T-cell (primary cell): ENCODE measurements around the gene RFLNA. TPM values are rescaled to one million over a fixed set of nuclear protein-coding genes. Genes with fewer than 3 reads are reported as not detected.
"Not testable (repeated sequence)": the region's sequence is repeated elsewhere in the genome, so short reads cannot be mapped to it uniquely, and the experiment has no call there.

Source experiments
- ATAC-seq, 4 experiments: fragments of 200-7000 bp in 3 of 4; fragments of 150-1000 bp in 1 of 4; cut with Tn5 transposase; replicated peaks in 1 of 4; 1 replicate in 3 of 4; 2 replicates in 1 of 4; pipeline ENCODE4 v1.10.0; 2021; ENCODE audit warnings: moderate library complexity in 3 of 4, mild to moderate bottlenecking in 2 of 4, moderate number of reproducible peaks in 1 of 4
- CTCF ChIA-PET, 2 donors: fragments of 300-600 bp; sonication (Branson Sonifier 250); formaldehyde crosslinking; loops; one replicate each; lab custom pipeline; 2022; ENCODE audit warnings: antibody characterized with exemption in 2 of 2; lab: Charles Lee
- POLR2A ChIA-PET, 2 donors: fragments of 300-600 bp; sonication (Branson Sonifier 250); formaldehyde crosslinking; loops; one replicate each; lab custom pipeline; 2022; ENCODE audit warnings: antibody characterized with exemption in 2 of 2; lab: Charles Lee
- DNase-seq, 35 experiments: peaks; one replicate each; pipeline versions ENCODE4 v3.0.0 to v3.0.0-alpha.2; 2013 to 2023
- H3K27ac ChIP-seq: one replicate; pipeline ENCODE4 v1.5.1; 2013; ENCODE audit warnings: low read length
- H3K27me3 ChIP-seq, 2 experiments: replicated peaks in 1 of 2; 1 replicate in 1 of 2; 2 replicates in 1 of 2; pipeline versions ENCODE4 v1.6.1 to v1.7.0; 2013; ENCODE audit warnings: low read length in 1 of 2, mixed read lengths in 1 of 2; ENCODE audit not compliant: control insufficient read depth in 2 of 2, insufficient read depth in 2 of 2; ENCODE audit errors: extremely low read depth in 1 of 2
- H3K36me3 ChIP-seq, 2 donors: 1 replicate in 1 of 2; 2 replicates in 1 of 2; pipeline versions ENCODE4 v1.6.1 to v1.7.0; 2013; ENCODE audit warnings: low read length in 1 of 2; ENCODE audit not compliant: control insufficient read depth in 2 of 2, insufficient read depth in 1 of 2; ENCODE audit errors: extremely low read depth in 1 of 2
- H3K4me1 ChIP-seq, 2 experiments: 1 replicate in 1 of 2; 2 replicates in 1 of 2; pipeline versions ENCODE4 v1.6.1 to v1.7.0; 2013; ENCODE audit warnings: low read length in 2 of 2, mixed read lengths in 1 of 2; ENCODE audit not compliant: insufficient read depth in 2 of 2, control insufficient read depth in 1 of 2; ENCODE audit errors: extremely low read depth in 1 of 2
- H3K4me3 ChIP-seq, 2 donors: 1 replicate in 1 of 2; 2 replicates in 1 of 2; pipeline versions ENCODE4 v1.5.1 to v1.7.0; 2013; ENCODE audit warnings: mild to moderate bottlenecking in 2 of 2, low read length in 1 of 2, moderate library complexity in 1 of 2; ENCODE audit not compliant: control insufficient read depth in 1 of 2; ENCODE audit errors: extremely low read depth in 1 of 2
- H3K9me3 ChIP-seq: 2 replicates; pipeline ENCODE4 v1.7.0; 2013
- H3K27ac Mint-ChIP-seq, 2 donors: one replicate each; pipeline ENCODE4 v1.8.0; 2020 to 2021; ENCODE audit warnings: mild to moderate bottlenecking in 2 of 2, mixed read lengths in 2 of 2
- H3K27me3 Mint-ChIP-seq, 2 donors: one replicate each; pipeline ENCODE4 v1.8.0; 2021 to 2022; ENCODE audit warnings: mixed read lengths in 2 of 2
- H3K36me3 Mint-ChIP-seq: one replicate; pipeline ENCODE4 v1.8.0; 2021; ENCODE audit warnings: mixed read lengths
- H3K4me1 Mint-ChIP-seq, 3 donors: one replicate each; pipeline ENCODE4 v1.8.0; 2020 to 2022; ENCODE audit warnings: mixed read lengths in 3 of 3, mild to moderate bottlenecking in 1 of 3
- H3K4me3 Mint-ChIP-seq, 3 donors: one replicate each; pipeline ENCODE4 v1.8.0; 2020 to 2022; ENCODE audit warnings: mild to moderate bottlenecking in 3 of 3, mixed read lengths in 3 of 3, moderate library complexity in 3 of 3
- H3K9me3 Mint-ChIP-seq, 3 donors: one replicate each; pipeline ENCODE4 v1.8.0; 2020 to 2022; ENCODE audit warnings: mixed read lengths in 3 of 3
- WGBS: methylation state at CpG from one replicate; pipeline ENCODE4 v1.1.5; 2013; ENCODE audit warnings: missing lambda C conversion rate; ENCODE audit not compliant: insufficient coverage; 5-methylcytosine and 5-hydroxymethylcytosine counted together
- total RNA-seq, 35 experiments: library from RNA in 6 of 35; stranded (reverse) in 6 of 35; fragments of 120-200 nt in 1 of 35; gene quantifications; one replicate each; pipeline versions ENCODE4 v1.2.1 to v1.2.4 and lab custom pipeline; 2013 to 2026

The RFLNA gene
- total RNA-seq, 5 donors from 2014 or later (not counting 1 experiment from before 2014, with no cell fraction given) = not detected

GRCh38 chr12:124297389-124297788 is 2.5 kb downstream of the RFLNA start:
- DNase-seq = no peak
- Mint-ChIP-seq H3K27ac (no peak overlapping the region), H3K9me3 (no peaks in the 10 kb centered on the region), H3K36me3 (no peaks in the 10 kb centered on the region), H3K4me3 (no peak overlapping the region), H3K27me3 (peaks cover 30 to 58% of the 10 kb centered on the region in 2 donors), H3K4me1 (peaks cover 1 to 4% (median 4%) of the 10 kb centered on the region in 3 donors)
- H3K27ac ChIP-seq = no peak overlapping the region
- ATAC-seq = no peak
- H3K27me3 ChIP-seq = peaks cover 0 to 60% of the 10 kb centered on the region in 2 experiments
- ChIA-PET CTCF (no interaction called here), POLR2A (no interaction called here)
- H3K36me3 ChIP-seq = no peaks in the 10 kb centered on the region
- WGBS = 94% methylated on average over 2 of the region's 4 CpGs
- H3K9me3 ChIP-seq = no peaks in the 10 kb centered on the region
- H3K4me3 ChIP-seq = no peak overlapping the region
- no peaks in the 10 kb centered on the region for H3K4me1 ChIP-seq

GRCh38 chr12:124297856-124298255 is 3.0 kb downstream of the RFLNA start:
- peaks cover 1 to 4% (median 4%) of the 10 kb centered on the region in 3 donors for H3K4me1 Mint-ChIP-seq
- H3K36me3 Mint-ChIP-seq = no peaks in the 10 kb centered on the region

GRCh38 chr12:124298685-124299410 is 4.0 kb downstream of the RFLNA start:
- Mint-ChIP-seq H3K27ac (no peak overlapping the region), H3K4me1 (peaks cover 1 to 4% (median 4%) of the 10 kb centered on the region in 3 donors), H3K4me3 (no peak overlapping the region), H3K27me3 (peaks cover 26 to 50% of the 10 kb centered on the region in 2 donors), H3K9me3 (no peaks in the 10 kb centered on the region), H3K36me3 (no peaks in the 10 kb centered on the region)
- CTCF ChIA-PET = no interaction called here
- WGBS = 87% methylated on average over 7 of the region's 10 CpGs
- POLR2A ChIA-PET = no interaction called here
- no peak for ATAC-seq
- no peaks in the 10 kb centered on the region for H3K36me3 ChIP-seq
- DNase-seq = no peak
- no peak overlapping the region for H3K27ac ChIP-seq
- H3K9me3 ChIP-seq = no peaks in the 10 kb centered on the region
- H3K4me1 ChIP-seq = no peaks in the 10 kb centered on the region
- peaks cover 0 to 54% of the 10 kb centered on the region in 2 experiments for H3K27me3 ChIP-seq
- no peak overlapping the region for H3K4me3 ChIP-seq

More at GRCh38 chr12:124297856-124298255, 3.0 kb downstream of the RFLNA start:
- POLR2A ChIA-PET = no interaction called here
- H3K27me3 Mint-ChIP-seq = peaks cover 30 to 56% of the 10 kb centered on the region in 2 donors
- no peak overlapping the region for H3K27ac Mint-ChIP-seq
- DNase-seq = no peak
- no peak overlapping the region for H3K4me3 Mint-ChIP-seq
- Histone ChIP-seq H3K27me3 (peaks cover 0 to 57% of the 10 kb centered on the region in 2 experiments), H3K9me3 (no peaks in the 10 kb centered on the region), H3K36me3 (no peaks in the 10 kb centered on the region), H3K4me3 (no peak overlapping the region), H3K4me1 (no peaks in the 10 kb centered on the region), H3K27ac (no peak overlapping the region)
- H3K9me3 Mint-ChIP-seq = no peaks in the 10 kb centered on the region
- ATAC-seq = no peak
- CTCF ChIA-PET = no interaction called here
- WGBS = 87% methylated on average over 12 of the region's 19 CpGs

GRCh38 chr12:124299628-124300388 is 4.9 kb downstream of the RFLNA start:
- Histone ChIP-seq H3K27ac (no peak overlapping the region), H3K36me3 (no peaks in the 10 kb centered on the region), H3K9me3 (no peaks in the 10 kb centered on the region), H3K4me1 (no peaks in the 10 kb centered on the region), H3K27me3 (peaks cover 0 to 46% of the 10 kb centered on the region in 2 experiments), H3K4me3 (no peak overlapping the region)
- Mint-ChIP-seq H3K27ac (no peak overlapping the region), H3K9me3 (no peaks in the 10 kb centered on the region), H3K4me1 (peaks cover 1 to 4% (median 4%) of the 10 kb centered on the region in 3 donors), H3K4me3 (no peak overlapping the region), H3K27me3 (peaks cover 21 to 41% of the 10 kb centered on the region in 2 donors), H3K36me3 (no peaks in the 10 kb centered on the region)
- ChIA-PET POLR2A (no interaction called here), CTCF (no interaction called here)
- WGBS = 84% methylated on average over 4 of the region's 9 CpGs
- no peak for ATAC-seq
- no peak for DNase-seq

- H3K4me3 ChIP-seq, CTCF ChIA-PET, H3K36me3 ChIP-seq, H3K27ac ChIP-seq, H3K9me3 Mint-ChIP-seq, ATAC-seq, H3K4me1 Mint-ChIP-seq, DNase-seq, H3K4me3 Mint-ChIP-seq, H3K36me3 Mint-ChIP-seq, POLR2A ChIA-PET, H3K27ac Mint-ChIP-seq, H3K9me3 ChIP-seq, H3K4me1 ChIP-seq: not testable (repeated sequence)
- H3K27me3 ChIP-seq = peaks cover 0 to 47% of the 10 kb centered on the region in 2 experiments
- 75% methylated on average over 3 of the region's 3 CpGs for WGBS
- H3K27me3 Mint-ChIP-seq = peaks cover 21 to 41% of the 10 kb centered on the region in 2 donors
These were observed 5.8 kb downstream of the RFLNA start for GRCh38 chr12:124300657-124301056.

DNA sequence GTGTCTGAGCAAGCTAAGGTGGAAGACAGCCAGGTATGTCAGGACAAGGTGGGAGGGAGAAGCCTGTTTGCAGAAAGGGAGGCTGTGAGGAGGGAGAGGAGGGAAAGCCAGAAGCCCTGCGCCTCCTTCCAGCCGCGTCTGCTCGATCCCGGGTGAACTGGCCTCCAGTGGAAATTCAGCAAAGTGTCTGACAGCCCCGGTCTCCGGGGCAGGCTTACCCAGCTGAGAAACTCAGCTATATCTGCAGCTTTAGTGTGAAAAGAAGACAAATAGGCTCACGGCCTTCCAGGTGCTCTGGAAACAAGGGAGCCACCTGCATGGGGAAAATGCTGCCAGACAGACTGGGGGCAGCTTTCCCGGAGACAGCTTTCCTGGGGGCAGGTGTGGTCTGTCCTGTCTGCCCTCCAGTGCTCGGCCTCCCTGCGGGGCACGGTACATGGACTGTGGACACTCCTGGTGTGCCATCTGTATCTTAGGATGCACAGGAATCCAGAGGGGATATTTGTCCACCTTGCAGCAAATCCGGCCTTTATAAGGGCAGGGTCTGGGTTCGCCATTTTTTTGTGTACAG is 6.3 kb downstream of the RFLNA start:
- ChIA-PET CTCF (no interaction called here), POLR2A (no interaction called here)
- Histone ChIP-seq H3K36me3 (no peaks in the 10 kb centered on the region), H3K27ac (no peak overlapping the region), H3K27me3 (peaks cover 0 to 45% of the 10 kb centered on the region in 2 experiments), H3K4me3 (no peak overlapping the region), H3K4me1 (no peaks in the 10 kb centered on the region), H3K9me3 (no peaks in the 10 kb centered on the region)
- DNase-seq (no peak), ATAC-seq (no peak)
- H3K27me3 Mint-ChIP-seq = peaks cover 18 to 36% of the 10 kb centered on the region in 2 donors
- H3K27ac Mint-ChIP-seq = no peak overlapping the region
- H3K9me3 Mint-ChIP-seq = no peaks in the 10 kb centered on the region
- 84% methylated on average over 13 of the region's 14 CpGs for WGBS
- peaks cover 0 to 4% (median 4%) of the 10 kb centered on the region in 3 donors for H3K4me1 Mint-ChIP-seq
- H3K36me3 Mint-ChIP-seq = no peaks in the 10 kb centered on the region
- no peak overlapping the region for H3K4me3 Mint-ChIP-seq
